Measurements from ENCODE around the gene MYO16.
"Not testable (repeated sequence)": the region's sequence is repeated elsewhere in the genome, so short reads cannot be mapped to it uniquely, and the experiment has no call there.

MYO16 gene

GRCh38 chr13:108911807-108912206, 282.4 kb downstream of the MYO16 start:
- H2AFZ ChIP-seq (ENCODE audit: low read length), result no peak overlapping the region

DNA sequence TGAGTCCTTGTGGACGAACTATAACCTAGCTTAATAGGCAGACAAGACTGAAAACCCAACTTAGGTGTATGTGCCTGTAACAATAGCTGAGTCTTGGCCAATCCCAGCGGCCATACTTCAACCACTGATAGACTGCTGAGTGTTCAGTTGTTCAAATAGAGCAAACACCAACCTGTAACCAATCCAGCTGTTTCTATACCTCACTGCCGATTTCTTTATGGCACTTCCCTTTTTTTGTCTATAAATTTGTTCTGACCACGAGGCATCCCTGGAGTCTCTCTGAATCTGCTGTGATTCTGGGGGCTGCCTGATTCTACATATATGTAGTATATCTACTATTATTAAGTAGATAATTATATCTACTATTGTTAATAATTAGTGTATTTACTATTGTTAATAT, 284.3 kb downstream of the MYO16 start:
- not testable (repeated sequence) for H3K4me3 ChIP-seq (ENCODE audit: low read length, poor library complexity, severe bottlenecking); H3K9me3 ChIP-seq (ENCODE audit: insufficient read depth, low read depth, low read length); H2AFZ ChIP-seq (ENCODE audit: low read length); H3K27me3 ChIP-seq (ENCODE audit: insufficient read depth, low read length, poor library complexity, severe bottlenecking); H3K4me2 ChIP-seq (ENCODE audit: low read depth, low read length, poor library complexity, severe bottlenecking); H3F3A ChIP-seq (ENCODE audit: low read depth); H4K20me1 ChIP-seq (ENCODE audit: insufficient read depth, low read length, poor library complexity, severe bottlenecking); H3K9ac ChIP-seq (ENCODE audit: low read depth, low read length, poor library complexity, severe bottlenecking); H3K4me1 ChIP-seq (ENCODE audit: insufficient read depth, low read length, poor library complexity, severe bottlenecking); H3K79me2 ChIP-seq (ENCODE audit: insufficient read depth, low read length); H3K36me3 ChIP-seq (ENCODE audit: insufficient read depth, low read length); H3K9me2 ChIP-seq (replicated peaks; ENCODE audit: low read depth, low read length)

More at GRCh38 chr13:108911807-108912206, 282.4 kb downstream of the MYO16 start:
- TF ChIP-seq EZH2phosphoT487 (IDR thresholded peaks at IDR 0.05; ENCODE audit: borderline replicate concordance) (no peak), CTCF (conservative IDR thresholded peaks at IDR 0.05; ENCODE audit: low read length) (no peak)
- Histone ChIP-seq H3F3A (ENCODE audit: low read depth) (no peaks in the 10 kb centered on the region), H3K36me3 (ENCODE audit: insufficient read depth, low read length) (no peaks in the 10 kb centered on the region), H3K9ac (ENCODE audit: low read depth, low read length, poor library complexity, severe bottlenecking) (no peak overlapping the region), H4K20me1 (ENCODE audit: insufficient read depth, low read length, poor library complexity, severe bottlenecking) (no peaks in the 10 kb centered on the region), H3K4me3 (ENCODE audit: low read length, poor library complexity, severe bottlenecking) (no peak overlapping the region), H3K4me2 (ENCODE audit: low read depth, low read length, poor library complexity, severe bottlenecking) (no peak overlapping the region), H3K79me2 (ENCODE audit: insufficient read depth, low read length) (no peaks in the 10 kb centered on the region), H3K9me2 (replicated peaks; ENCODE audit: low read depth, low read length) (no peaks in the 10 kb centered on the region), H3K9me3 (ENCODE audit: insufficient read depth, low read depth, low read length) (no peaks in the 10 kb centered on the region), H3K4me1 (ENCODE audit: insufficient read depth, low read length, poor library complexity, severe bottlenecking) (no peaks in the 10 kb centered on the region), H3K27me3 (ENCODE audit: insufficient read depth, low read length, poor library complexity, severe bottlenecking) (no peaks in the 10 kb centered on the region)

- H3F3A ChIP-seq (ENCODE audit: low read depth), result no peaks in the 10 kb centered on the region
- no peaks in the 10 kb centered on the region for H3K9me3 ChIP-seq (ENCODE audit: insufficient read depth, low read depth, low read length)
- H2AFZ ChIP-seq (ENCODE audit: low read length), result peak overlapping the region; percentile 70
- no peaks in the 10 kb centered on the region for H3K27me3 ChIP-seq (ENCODE audit: insufficient read depth, low read length, poor library complexity, severe bottlenecking)
- no peak overlapping the region for H3K9ac ChIP-seq (ENCODE audit: low read depth, low read length, poor library complexity, severe bottlenecking)
- no peaks in the 10 kb centered on the region for H3K4me1 ChIP-seq (ENCODE audit: insufficient read depth, low read length, poor library complexity, severe bottlenecking)
- TF ChIP-seq CTCF (conservative IDR thresholded peaks at IDR 0.05; ENCODE audit: low read length) (peak; percentile 53), EZH2phosphoT487 (IDR thresholded peaks at IDR 0.05; ENCODE audit: borderline replicate concordance) (no peak)
- no peaks in the 10 kb centered on the region for H3K9me2 ChIP-seq (replicated peaks; ENCODE audit: low read depth, low read length)
- H3K4me2 ChIP-seq (ENCODE audit: low read depth, low read length, poor library complexity, severe bottlenecking), result peak overlapping the region; percentile 48
- H3K4me3 ChIP-seq (ENCODE audit: low read length, poor library complexity, severe bottlenecking), result peak overlapping the region; percentile 10
- no peaks in the 10 kb centered on the region for H4K20me1 ChIP-seq (ENCODE audit: insufficient read depth, low read length, poor library complexity, severe bottlenecking)
- no peaks in the 10 kb centered on the region for H3K79me2 ChIP-seq (ENCODE audit: insufficient read depth, low read length)
- no peaks in the 10 kb centered on the region for H3K36me3 ChIP-seq (ENCODE audit: insufficient read depth, low read length)
Observed at GRCh38 chr13:108915095-108915633, 285.8 kb downstream of the MYO16 start.
